GM12873 (cell line): ENCODE data around the gene WIPF1.

Experiments
- TF ChIP-seq, protein P1 (sequence below): IDR thresholded peaks from 2 replicates; pipeline ENCODE4 v1.5.1; 2012; ENCODE audit warnings: low read depth, mild to moderate bottlenecking, moderate library complexity, low read length, control low read depth; ENCODE audit not compliant: insufficient read depth; ENCODE audit errors: missing control alignments

The WIPF1 gene

DNA sequence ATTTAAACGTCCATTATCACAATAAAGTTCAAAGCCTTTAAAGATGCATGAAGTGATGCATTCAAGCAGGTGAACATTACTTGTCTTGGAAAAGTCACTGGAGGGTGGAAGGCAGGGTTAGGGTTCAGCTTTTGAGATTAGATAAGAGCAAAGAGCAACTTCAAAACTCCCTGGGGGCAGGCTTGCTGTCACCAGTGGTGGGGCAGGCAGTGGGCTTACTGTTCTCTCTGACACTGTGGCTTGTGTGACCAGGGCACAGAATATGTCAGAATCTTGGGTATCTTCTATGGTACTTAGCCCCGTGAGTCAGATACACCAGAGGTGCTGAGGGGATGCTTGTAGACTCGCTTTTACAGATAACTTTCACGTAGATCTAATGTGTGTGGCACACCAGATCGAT, 52.8 kb downstream of the WIPF1 start:
- TF ChIP-seq, protein P1, sequence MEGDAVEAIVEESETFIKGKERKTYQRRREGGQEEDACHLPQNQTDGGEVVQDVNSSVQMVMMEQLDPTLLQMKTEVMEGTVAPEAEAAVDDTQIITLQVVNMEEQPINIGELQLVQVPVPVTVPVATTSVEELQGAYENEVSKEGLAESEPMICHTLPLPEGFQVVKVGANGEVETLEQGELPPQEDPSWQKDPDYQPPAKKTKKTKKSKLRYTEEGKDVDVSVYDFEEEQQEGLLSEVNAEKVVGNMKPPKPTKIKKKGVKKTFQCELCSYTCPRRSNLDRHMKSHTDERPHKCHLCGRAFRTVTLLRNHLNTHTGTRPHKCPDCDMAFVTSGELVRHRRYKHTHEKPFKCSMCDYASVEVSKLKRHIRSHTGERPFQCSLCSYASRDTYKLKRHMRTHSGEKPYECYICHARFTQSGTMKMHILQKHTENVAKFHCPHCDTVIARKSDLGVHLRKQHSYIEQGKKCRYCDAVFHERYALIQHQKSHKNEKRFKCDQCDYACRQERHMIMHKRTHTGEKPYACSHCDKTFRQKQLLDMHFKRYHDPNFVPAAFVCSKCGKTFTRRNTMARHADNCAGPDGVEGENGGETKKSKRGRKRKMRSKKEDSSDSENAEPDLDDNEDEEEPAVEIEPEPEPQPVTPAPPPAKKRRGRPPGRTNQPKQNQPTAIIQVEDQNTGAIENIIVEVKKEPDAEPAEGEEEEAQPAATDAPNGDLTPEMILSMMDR, result no peak

DNA sequence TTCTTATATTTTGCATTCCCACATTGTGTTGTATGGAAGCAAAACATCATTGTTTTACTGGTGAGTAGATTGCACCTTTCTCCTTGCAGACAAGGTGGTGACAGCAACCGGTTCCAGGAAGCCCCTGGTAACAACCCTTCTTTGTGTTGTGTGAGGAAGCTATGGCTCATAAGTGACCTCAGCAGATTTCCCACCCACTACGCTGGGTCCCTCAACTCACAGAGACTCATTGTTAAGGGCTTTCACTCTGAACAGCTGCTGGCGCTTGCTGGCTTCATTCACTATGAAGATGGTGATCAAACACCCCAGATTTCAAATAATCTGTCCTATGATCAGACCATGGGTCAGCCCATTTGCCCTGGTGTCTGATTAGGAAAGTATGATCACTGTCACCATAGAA, 53.4 kb downstream of the WIPF1 start:
- TF ChIP-seq, protein P1, result no peak

DNA sequence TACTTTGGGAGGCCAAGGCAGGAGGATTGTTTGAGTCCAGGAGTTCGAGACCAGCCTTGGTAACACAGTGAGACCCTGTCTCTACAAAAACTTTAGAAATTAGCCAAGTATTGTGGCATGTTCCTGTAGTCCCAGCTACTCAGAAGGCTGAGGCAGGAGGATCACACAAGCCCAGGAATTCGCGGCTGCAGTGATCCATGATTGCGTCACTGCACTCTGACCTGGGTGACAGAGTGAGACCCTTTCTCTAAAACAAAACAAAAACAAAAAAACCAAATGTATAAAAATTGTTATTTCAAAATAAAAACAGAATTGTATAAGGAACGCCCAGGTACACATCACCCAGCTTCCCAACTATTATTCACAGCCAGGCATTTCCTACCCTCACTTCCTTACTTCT, 56.7 kb downstream of the WIPF1 start:
- TF ChIP-seq, protein P1, result no peak

DNA sequence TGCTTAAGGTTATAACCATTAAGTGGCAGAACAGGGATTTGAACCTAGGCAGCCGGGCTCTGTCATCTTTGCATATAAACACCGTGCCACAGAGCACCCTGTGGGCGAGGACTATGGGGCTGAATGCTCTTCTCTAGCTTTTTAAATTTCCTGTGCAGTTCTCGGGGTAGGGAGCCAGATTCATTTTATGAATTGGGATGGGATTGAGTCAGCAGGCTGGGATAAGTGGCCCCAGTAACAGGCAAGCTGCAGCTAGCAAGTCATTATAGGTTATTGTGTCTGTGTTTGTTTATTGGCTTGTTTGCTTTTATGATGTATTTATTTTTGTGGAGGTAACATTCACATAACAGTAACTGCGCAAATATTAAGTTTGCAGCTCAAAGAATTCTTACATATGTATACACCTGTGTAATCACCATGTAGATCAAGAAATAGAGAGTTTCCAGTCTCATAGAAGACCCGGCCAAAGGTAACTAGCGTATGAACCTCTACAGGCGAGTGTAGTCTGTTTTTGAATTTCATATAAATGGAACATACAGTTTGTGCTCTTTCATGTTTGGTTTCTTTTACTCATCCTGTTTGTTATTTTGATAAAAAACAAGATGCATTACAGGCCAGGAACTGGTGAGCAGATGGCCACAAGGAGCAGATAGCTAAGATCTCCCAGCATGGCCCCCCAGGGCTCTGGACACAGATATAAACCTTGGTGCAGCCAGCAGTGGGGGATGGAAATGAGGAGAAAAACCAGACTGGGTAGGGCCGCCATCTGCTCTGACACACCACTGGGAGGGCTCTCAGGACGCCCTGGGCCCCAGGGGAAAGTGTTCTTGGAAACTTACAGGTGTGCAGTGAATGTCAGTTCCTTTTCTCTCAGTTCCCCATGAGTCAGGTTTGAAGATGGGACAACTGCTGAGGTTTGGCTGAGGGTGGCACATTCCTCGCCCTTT, 61.6 kb downstream of the WIPF1 start:
- TF ChIP-seq, protein P1, result no peak

DNA sequence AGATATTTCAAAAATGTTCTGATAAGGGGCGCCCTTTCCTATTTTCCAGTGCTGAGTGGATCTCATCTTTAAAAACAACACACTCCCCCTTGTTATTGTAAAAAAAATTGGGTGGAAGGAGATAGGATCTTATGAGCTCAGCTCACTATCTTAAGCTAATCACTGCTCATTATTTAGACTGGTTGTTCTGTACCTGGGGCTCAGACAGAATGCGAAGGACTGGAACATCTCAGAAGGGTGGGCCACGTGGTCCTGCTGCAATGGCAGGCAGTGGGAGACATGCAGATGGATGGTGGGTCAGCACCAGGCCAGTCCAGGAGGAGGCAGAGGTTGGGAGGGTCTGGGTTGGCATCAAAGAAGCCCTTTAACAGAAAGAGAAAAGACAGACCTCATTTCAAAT, 62.5 kb downstream of the WIPF1 start:
- TF ChIP-seq, protein P1, result no peak

DNA sequence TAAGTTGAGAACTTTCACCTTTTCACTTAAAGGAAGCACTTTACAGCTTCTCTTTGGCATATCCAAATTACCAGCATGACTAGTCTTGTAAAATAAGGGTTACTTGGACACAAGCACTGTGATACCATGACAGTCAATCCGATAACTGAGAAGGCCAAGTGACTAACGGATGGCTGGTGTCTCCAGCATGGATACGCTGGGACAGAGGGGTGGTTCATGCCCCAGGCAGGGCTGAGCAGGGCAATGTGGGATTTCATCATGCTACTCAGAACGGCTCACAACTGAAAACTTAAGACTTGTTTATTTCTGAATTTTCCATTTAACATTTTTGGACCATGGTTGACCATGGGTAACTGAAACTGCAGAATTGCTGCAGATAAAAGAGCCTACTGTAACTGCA, 67.7 kb downstream of the WIPF1 start:
- TF ChIP-seq, protein P1, result no peak

DNA sequence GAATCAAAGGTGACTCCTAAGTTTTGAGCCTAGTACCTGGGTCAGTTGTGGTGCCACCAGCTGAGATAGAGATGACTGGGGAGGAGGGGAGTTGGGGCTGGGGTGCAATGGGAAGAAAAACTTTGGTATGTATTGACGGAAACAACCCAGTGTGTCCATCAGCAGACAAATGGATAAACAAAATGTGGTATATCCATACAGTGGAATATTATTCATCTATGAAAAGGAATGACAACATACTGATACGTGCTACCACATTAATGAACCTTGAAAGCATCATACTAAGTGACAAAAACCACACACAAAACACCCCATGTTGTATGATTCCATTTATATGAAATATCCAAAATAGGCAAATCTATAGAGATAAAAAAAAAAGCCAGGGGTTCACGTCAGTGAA, 69.6 kb downstream of the WIPF1 start:
- TF ChIP-seq, protein P1, result no peak
